Measurements from ENCODE around the gene TSPAN7.

- TF ChIP-seq CTCF (conservative IDR thresholded peaks at IDR 0.05; ENCODE audit: low read length) (no peak), EZH2phosphoT487 (IDR thresholded peaks at IDR 0.05; ENCODE audit: borderline replicate concordance) (no peak)
Observed at GRCh38 chrX:38699696-38700095, 138.4 kb downstream of the TSPAN7 start.
